Breast epithelium (tissue), 4 donors: ENCODE results near the gene LGALSL. TPM values are rescaled to one million over a fixed set of nuclear protein-coding genes. Genes with fewer than 3 reads are reported as not detected.
A peak's percentile ranks its signal among the peaks of the same experiment; 100 is the strongest.

Source experiments
- DNase-seq, 2 donors: peaks; one replicate each; pipeline ENCODE4 v3.0.0-alpha.2; 2019; ENCODE audit warnings: low spot score in 2 of 2
- H3K27ac ChIP-seq, 2 donors: fragments of 200-600 bp; sonication (generic) in 1 of 2; one replicate each; pipeline ENCODE4 v1.5.1; 2016 to 2019; ENCODE audit warnings: mild to moderate bottlenecking in 1 of 2
- H3K27me3 ChIP-seq, 2 donors: fragments of 200-600 bp; sonication (generic) in 1 of 2; one replicate each; pipeline versions ENCODE4 v1.5.1 to v1.6.0; 2017 to 2019; ENCODE audit warnings: control low read depth in 1 of 2, mild to moderate bottlenecking in 1 of 2
- H3K36me3 ChIP-seq: fragments of 200-600 bp; one replicate; pipeline ENCODE4 v1.5.1; 2019
- H3K4me1 ChIP-seq, 2 donors: fragments of 200-600 bp; sonication (generic); one replicate each; pipeline ENCODE4 v1.5.1; 2016 to 2019; ENCODE audit warnings: control low read depth in 1 of 2
- H3K4me3 ChIP-seq, 3 donors: fragments of 200-600 bp; sonication (generic); 1 replicate in 2 of 3; 2 replicates in 1 of 3; pipeline ENCODE4 v1.5.1; 2016 to 2019; ENCODE audit warnings: mild to moderate bottlenecking in 3 of 3, moderate library complexity in 2 of 3
- H3K9me3 ChIP-seq, 2 donors: fragments of 200-600 bp; sonication (generic) in 1 of 2; one replicate each; pipeline ENCODE4 v1.5.1; 2016 to 2019; ENCODE audit warnings: control low read depth in 1 of 2
- POLR2A ChIP-seq: fragments of 450-650 bp; IDR thresholded peaks from one replicate; pipeline ENCODE4 v1.6.1; 2016; ENCODE audit warnings: antibody characterized with exemption, mild to moderate bottlenecking, moderate library complexity
- POLR2AphosphoS5 ChIP-seq, 3 donors: sonication (generic); formaldehyde crosslinking; IDR thresholded peaks; one replicate each; pipeline ENCODE4 v1.6.1; 2017; ENCODE audit warnings: antibody characterized with exemption in 3 of 3
- intact Hi-C: fragments of 100-400 bp; cut with DNase I; formaldehyde crosslinking; loops from one replicate; pipeline ENCODE4 v1.15.1; 2023; ENCODE audit warnings: low total_unique reads
- total RNA-seq, 3 donors: library from RNA; depleted of rRNA; stranded (reverse); fragments of >200 nt; gene quantifications; one replicate each; pipeline ENCODE4 v1.1.0, GENCODE V29; 2016
- TF ChIP-seq, protein P1 (sequence below), 3 donors: fragments of 450-650 bp; IDR thresholded peaks; one replicate each; pipeline ENCODE4 v1.5.1; 2016 to 2017; ENCODE audit warnings: antibody characterized with exemption in 3 of 3, mild to moderate bottlenecking in 3 of 3, moderate library complexity in 3 of 3

LGALSL gene
- total RNA-seq = 10 to 100 TPM in 2 of 3 donors, 1 to 10 TPM in 1; 9.4 to 16.7 (median 16.5) TPM

DNA sequence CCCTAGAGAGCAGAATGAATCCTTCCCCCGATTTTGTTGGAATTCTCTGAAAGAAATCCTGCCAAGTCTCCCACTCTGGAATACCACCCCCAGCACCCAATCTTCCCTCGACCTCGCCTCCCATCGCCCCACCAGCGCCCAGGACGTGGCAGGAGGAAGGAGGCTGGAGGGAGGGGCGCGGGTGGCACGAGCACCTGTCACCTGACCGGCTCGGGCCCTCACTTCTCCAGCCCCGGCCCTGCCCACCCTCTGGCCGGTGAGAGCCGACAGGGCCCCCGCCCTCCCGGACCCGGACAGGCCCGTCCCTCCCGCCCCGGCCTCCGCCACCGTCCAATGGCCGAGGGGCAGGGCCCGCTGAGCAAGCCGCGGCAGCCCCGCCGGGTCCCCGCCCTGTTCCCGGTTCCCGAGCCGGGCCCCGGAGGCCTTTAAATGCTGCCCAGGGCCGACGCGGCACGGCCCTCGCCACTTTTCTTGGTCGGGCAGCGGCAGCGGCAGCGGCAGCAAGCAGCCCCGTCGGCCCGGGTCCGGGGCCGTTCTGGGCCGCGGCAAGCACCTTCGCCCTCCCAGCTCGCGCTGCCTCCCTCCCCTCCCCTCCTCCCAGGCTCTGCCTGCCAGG, at the start of gene LGALSL:
Gene LGALSL (plus strand): TSS at position 393 of the 616 bp plus-strand sequence. CDS start 384 bp downstream, outside the sequence.
- Histone ChIP-seq H3K27me3 (no peaks in the 10 kb centered on the region), H3K4me3 (peak within 1 kb of the TSS; percentile 72 to 83 (median 83)), H3K4me1 (no peaks in the 10 kb centered on the region), H3K36me3 (no peaks in the 10 kb centered on the region), H3K27ac (peak within 1 kb of the TSS; percentile 97 to 99), H3K9me3 (no peaks in the 10 kb centered on the region)
- DNase-seq = peak; percentile 76 to 77
- intact Hi-C loops = no loop called here
- peak; percentile 33 for TF ChIP-seq POLR2A
- peak in 1 of 3 donors; percentile 59 for TF ChIP-seq POLR2AphosphoS5 (IDR thresholded peaks at IDR 0.05)
- TF ChIP-seq, protein P1, sequence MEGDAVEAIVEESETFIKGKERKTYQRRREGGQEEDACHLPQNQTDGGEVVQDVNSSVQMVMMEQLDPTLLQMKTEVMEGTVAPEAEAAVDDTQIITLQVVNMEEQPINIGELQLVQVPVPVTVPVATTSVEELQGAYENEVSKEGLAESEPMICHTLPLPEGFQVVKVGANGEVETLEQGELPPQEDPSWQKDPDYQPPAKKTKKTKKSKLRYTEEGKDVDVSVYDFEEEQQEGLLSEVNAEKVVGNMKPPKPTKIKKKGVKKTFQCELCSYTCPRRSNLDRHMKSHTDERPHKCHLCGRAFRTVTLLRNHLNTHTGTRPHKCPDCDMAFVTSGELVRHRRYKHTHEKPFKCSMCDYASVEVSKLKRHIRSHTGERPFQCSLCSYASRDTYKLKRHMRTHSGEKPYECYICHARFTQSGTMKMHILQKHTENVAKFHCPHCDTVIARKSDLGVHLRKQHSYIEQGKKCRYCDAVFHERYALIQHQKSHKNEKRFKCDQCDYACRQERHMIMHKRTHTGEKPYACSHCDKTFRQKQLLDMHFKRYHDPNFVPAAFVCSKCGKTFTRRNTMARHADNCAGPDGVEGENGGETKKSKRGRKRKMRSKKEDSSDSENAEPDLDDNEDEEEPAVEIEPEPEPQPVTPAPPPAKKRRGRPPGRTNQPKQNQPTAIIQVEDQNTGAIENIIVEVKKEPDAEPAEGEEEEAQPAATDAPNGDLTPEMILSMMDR (IDR thresholded peaks at IDR 0.05) = no peak

DNA sequence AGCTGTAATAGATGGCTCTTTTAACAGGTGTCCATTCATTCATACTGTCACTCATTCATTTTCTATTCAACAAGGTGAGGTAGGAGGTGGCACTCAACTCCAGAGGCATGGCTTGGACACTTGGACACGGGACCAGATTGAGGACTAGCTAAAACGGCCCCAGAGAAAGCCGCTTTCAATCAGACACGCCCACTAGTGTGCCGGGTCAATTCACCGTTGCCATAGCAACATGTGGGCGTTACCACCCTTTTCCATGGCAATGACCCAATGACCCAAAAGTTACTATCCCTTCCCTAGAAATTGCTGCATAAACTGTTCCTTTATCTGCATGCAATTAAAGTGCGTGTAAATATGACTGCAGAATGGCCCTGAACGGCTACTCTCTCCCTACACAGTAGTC, 49.2 kb upstream of the LGALSL start:
- TF ChIP-seq, protein P1 (IDR thresholded peaks at IDR 0.05) = no peak
- TF ChIP-seq POLR2AphosphoS5 (IDR thresholded peaks at IDR 0.05) (no peak), POLR2A (no peak)
- H3K4me3 ChIP-seq = peak overlapping the region in 1 of 3 donors; percentile 6
- no peaks in the 10 kb centered on the region for H3K36me3 ChIP-seq
- no peak for DNase-seq
- H3K4me1 ChIP-seq = peaks cover 0 to 7% of the 10 kb centered on the region in 2 donors
- H3K9me3 ChIP-seq = no peaks in the 10 kb centered on the region
- no peaks in the 10 kb centered on the region for H3K27me3 ChIP-seq
- intact Hi-C loops = no loop called here
- peak overlapping the region; percentile 78 to 96 for H3K27ac ChIP-seq

DNA sequence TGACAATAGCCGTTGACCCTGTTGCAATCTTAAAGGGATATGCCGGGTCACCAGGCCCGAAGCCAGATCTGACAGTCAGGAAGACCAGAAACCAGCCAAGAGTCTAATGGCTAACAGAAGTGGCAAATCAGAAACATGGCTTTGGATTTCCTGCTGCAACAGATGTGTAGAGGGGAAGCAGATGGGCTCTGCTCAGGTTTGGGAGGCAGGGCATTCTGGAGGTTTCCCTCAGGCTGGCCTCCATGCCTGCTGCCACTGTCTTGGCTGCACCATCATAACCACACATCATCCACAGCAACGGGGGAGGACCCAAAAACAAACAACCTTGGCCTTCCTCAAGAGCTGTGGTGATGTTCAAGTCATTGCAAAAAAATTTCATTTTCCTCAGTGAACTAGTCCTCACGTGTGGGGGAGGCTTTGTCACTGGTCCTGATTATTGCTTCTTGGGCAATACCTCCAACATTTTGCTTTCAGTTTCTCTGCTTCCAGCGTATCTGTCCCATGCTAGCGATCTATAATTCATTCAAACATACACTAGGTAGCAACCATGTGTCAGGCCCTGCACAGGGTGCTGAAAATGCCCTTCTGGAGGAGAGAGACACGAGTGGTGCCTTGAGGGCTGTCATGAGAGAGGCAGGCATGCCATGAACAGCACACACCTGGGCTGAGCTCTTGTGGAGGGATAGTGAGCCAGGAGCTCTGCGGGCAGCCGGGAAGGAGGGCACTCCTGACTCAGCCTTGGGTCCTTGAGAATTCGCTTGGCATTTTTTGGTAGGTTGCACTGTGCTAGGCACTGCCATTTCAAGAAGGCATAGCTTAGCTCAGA, 48.2 kb upstream of the LGALSL start:
- H3K27ac ChIP-seq = peak overlapping the region; percentile 78 to 96
- no peak for DNase-seq
- H3K4me1 ChIP-seq = peaks cover 0 to 7% of the 10 kb centered on the region in 2 donors
- no peaks in the 10 kb centered on the region for H3K36me3 ChIP-seq
- peak overlapping the region; percentile 25 to 58 (median 26) for H3K4me3 ChIP-seq
- no peaks in the 10 kb centered on the region for H3K27me3 ChIP-seq
- intact Hi-C loops = no loop called here
- no peaks in the 10 kb centered on the region for H3K9me3 ChIP-seq
- TF ChIP-seq POLR2A (no peak), POLR2AphosphoS5 (IDR thresholded peaks at IDR 0.05) (no peak)
- TF ChIP-seq, protein P1 (IDR thresholded peaks at IDR 0.05) = no peak

DNA sequence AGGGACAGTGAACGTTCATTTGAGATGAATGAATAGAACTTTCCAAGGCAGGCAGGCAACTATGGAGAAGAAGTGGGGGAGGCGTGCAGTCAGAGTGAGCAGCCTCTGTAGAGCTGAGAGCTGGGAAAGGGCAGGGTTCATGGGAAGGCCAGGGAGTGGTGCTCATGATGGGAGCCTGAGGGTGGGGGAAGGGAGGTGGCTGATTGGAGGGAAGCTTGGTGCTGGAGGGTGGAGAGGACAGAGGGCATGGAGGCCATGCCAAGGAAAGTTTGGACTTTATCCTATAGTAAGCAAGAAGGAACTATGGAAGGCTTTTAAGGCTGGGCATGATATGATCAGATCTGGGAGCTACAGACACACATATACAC, 47.6 kb upstream of the LGALSL start:
- no peaks in the 10 kb centered on the region for H3K9me3 ChIP-seq
- H3K27me3 ChIP-seq = no peaks in the 10 kb centered on the region
- intact Hi-C loops = no loop called here
- H3K4me3 ChIP-seq = peak overlapping the region in 1 of 3 donors; percentile 58
- no peak for TF ChIP-seq POLR2A
- TF ChIP-seq, protein P1 (IDR thresholded peaks at IDR 0.05) = no peak
- TF ChIP-seq POLR2AphosphoS5 (IDR thresholded peaks at IDR 0.05) = no peak
- peaks cover 0 to 7% of the 10 kb centered on the region in 2 donors for H3K4me1 ChIP-seq
- no peaks in the 10 kb centered on the region for H3K36me3 ChIP-seq
- peak overlapping the region; percentile 78 to 96 for H3K27ac ChIP-seq
- DNase-seq = no peak

DNA sequence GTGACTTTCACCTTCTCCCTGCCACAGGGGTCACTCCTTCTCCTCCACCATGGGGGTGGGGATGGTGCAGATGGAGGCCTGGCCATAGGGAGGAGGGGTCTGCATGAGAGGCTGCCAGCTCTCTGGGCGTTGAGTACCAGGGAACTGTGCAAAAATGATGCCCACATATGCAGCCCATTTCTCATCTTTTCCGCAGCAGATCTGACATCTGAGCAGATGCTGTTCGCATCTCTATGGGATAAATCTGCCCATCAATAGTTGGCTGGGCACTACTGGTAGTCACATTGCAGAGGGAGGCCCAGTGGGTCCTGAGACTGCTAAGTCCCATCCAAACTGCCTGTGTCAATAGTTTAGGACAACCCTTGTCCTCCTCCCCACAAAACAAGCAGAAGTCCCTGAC, 45.9 kb upstream of the LGALSL start:
- H3K4me1 ChIP-seq = peaks cover 0 to 7% of the 10 kb centered on the region in 2 donors
- no peaks in the 10 kb centered on the region for H3K27me3 ChIP-seq
- no peak overlapping the region for H3K4me3 ChIP-seq
- no peak overlapping the region for H3K27ac ChIP-seq
- intact Hi-C loops = no loop called here
- no peaks in the 10 kb centered on the region for H3K36me3 ChIP-seq
- no peak for DNase-seq
- H3K9me3 ChIP-seq = no peaks in the 10 kb centered on the region
- TF ChIP-seq, protein P1 (IDR thresholded peaks at IDR 0.05) = no peak
- TF ChIP-seq POLR2AphosphoS5 (IDR thresholded peaks at IDR 0.05) (no peak), POLR2A (no peak)
